Mesenchymal stem cell (in vitro differentiated cells and primary cell): Measurements from ENCODE around the gene CLTB.

Experiments
- DNase-seq: peaks from one replicate; pipeline ENCODE4 v3.0.0-alpha.2; 2013
- H2AFZ ChIP-seq: one replicate; pipeline ENCODE4 v1.6.1; 2013; ENCODE audit warnings: low read depth, mild to moderate bottlenecking, control low read depth, inconsistent platforms, low read length, moderate library complexity
- H2AK5ac ChIP-seq: 2 replicates; pipeline ENCODE4 v1.6.1; 2013; ENCODE audit warnings: low read length, moderate library complexity, mild to moderate bottlenecking, inconsistent platforms; ENCODE audit not compliant: severe bottlenecking
- H2BK120ac ChIP-seq: one replicate; pipeline ENCODE4 v1.6.1; 2013; ENCODE audit warnings: low read depth, mild to moderate bottlenecking, inconsistent platforms, low read length, moderate library complexity
- H2BK12ac ChIP-seq, 2 experiments: one replicate each; pipeline ENCODE4 v1.6.1; 2013; ENCODE audit warnings: inconsistent platforms in 2 of 2, low read length in 2 of 2, mild to moderate bottlenecking in 2 of 2, moderate library complexity in 2 of 2, control low read depth in 1 of 2
- H2BK15ac ChIP-seq: one replicate; pipeline ENCODE4 v1.6.1; 2013; ENCODE audit warnings: mild to moderate bottlenecking, low read depth, inconsistent platforms; ENCODE audit not compliant: poor library complexity, severe bottlenecking
- H2BK5ac ChIP-seq: 2 replicates; pipeline ENCODE4 v1.6.1; 2013; ENCODE audit warnings: low read depth, mild to moderate bottlenecking, low read length, control low read depth, inconsistent platforms; ENCODE audit not compliant: poor library complexity, severe bottlenecking
- H3K14ac ChIP-seq, 2 experiments: one replicate each; pipeline ENCODE4 v1.6.1; 2013; ENCODE audit warnings: inconsistent platforms in 2 of 2, low read length in 2 of 2, control low read depth in 1 of 2, mild to moderate bottlenecking in 1 of 2, moderate library complexity in 1 of 2
- H3K18ac ChIP-seq, 2 experiments: one replicate each; pipeline ENCODE4 v1.6.1; 2013; ENCODE audit warnings: inconsistent platforms in 2 of 2, low read length in 2 of 2, control low read depth in 1 of 2, low read depth in 1 of 2, mild to moderate bottlenecking in 1 of 2
- H3K23ac ChIP-seq, 2 experiments: one replicate each; pipeline ENCODE4 v1.6.1; 2013; ENCODE audit warnings: inconsistent platforms in 2 of 2, low read length in 2 of 2, mild to moderate bottlenecking in 2 of 2, moderate library complexity in 2 of 2, control low read depth in 1 of 2
- H3K27ac ChIP-seq: 2 replicates; pipeline ENCODE4 v1.5.1; 2013; ENCODE audit warnings: mild to moderate bottlenecking, moderate library complexity, low read length, control low read depth, inconsistent platforms; ENCODE audit not compliant: poor library complexity, severe bottlenecking
- H3K27me3 ChIP-seq, 2 experiments: 2 replicates each; pipeline versions ENCODE4 v1.6.1 to v1.7.0; 2013; ENCODE audit warnings: low read length in 2 of 2, mild to moderate bottlenecking in 2 of 2, moderate library complexity in 2 of 2, control low read depth in 1 of 2, inconsistent platforms in 1 of 2; ENCODE audit not compliant: control insufficient read depth in 1 of 2, insufficient read depth in 1 of 2
- H3K36me3 ChIP-seq, 2 experiments: 2 replicates each; pipeline versions ENCODE4 v1.6.1 to v1.7.0; 2013; ENCODE audit warnings: low read length in 2 of 2, control low read depth in 1 of 2, inconsistent platforms in 1 of 2, low read depth in 1 of 2, mild to moderate bottlenecking in 1 of 2; ENCODE audit not compliant: insufficient read depth in 2 of 2, control insufficient read depth in 1 of 2
- H3K4ac ChIP-seq, 2 experiments: one replicate each; pipeline ENCODE4 v1.6.1; 2013; ENCODE audit warnings: inconsistent platforms in 2 of 2, low read length in 2 of 2, mild to moderate bottlenecking in 2 of 2, moderate library complexity in 2 of 2, control low read depth in 1 of 2, low read depth in 1 of 2
- H3K4me1 ChIP-seq: 2 replicates; pipeline ENCODE4 v1.6.1; 2013; ENCODE audit warnings: low read depth, low read length, control low read depth; ENCODE audit not compliant: control insufficient read depth, insufficient read depth
- H3K4me2 ChIP-seq: 2 replicates; pipeline ENCODE4 v1.6.1; 2013; ENCODE audit warnings: low read length, mild to moderate bottlenecking, inconsistent platforms; ENCODE audit not compliant: poor library complexity, severe bottlenecking
- H3K4me3 ChIP-seq, 2 experiments: 2 replicates each; pipeline versions ENCODE4 v1.5.1 to v1.7.0; 2013; ENCODE audit warnings: low read length in 2 of 2, mild to moderate bottlenecking in 2 of 2, control low read depth in 1 of 2, low read depth in 1 of 2; ENCODE audit not compliant: insufficient read depth in 1 of 2
- H3K79me1 ChIP-seq: replicated peaks from 2 replicates; pipeline ENCODE4 v1.6.1; 2013; ENCODE audit warnings: mild to moderate bottlenecking, control low read depth, low read length, inconsistent platforms; ENCODE audit not compliant: poor library complexity, severe bottlenecking
- H3K9ac ChIP-seq: 2 replicates; pipeline ENCODE4 v1.7.0; 2013; ENCODE audit warnings: mild to moderate bottlenecking, low read length, moderate library complexity
- H3K9me3 ChIP-seq: 2 replicates; pipeline ENCODE4 v1.7.0; 2013; ENCODE audit warnings: mild to moderate bottlenecking, low read length; ENCODE audit not compliant: control insufficient read depth
- H4K8ac ChIP-seq: one replicate; pipeline ENCODE4 v1.6.1; 2013; ENCODE audit warnings: inconsistent platforms, mild to moderate bottlenecking, low read length, moderate library complexity
- H4K91ac ChIP-seq: one replicate; pipeline ENCODE4 v1.6.1; 2013; ENCODE audit warnings: mild to moderate bottlenecking, low read length, inconsistent platforms
- whole genome bisulfite sequencing: methylation state at CpG from one replicate; pipeline ENCODE4 v1.1.7; 2013; ENCODE audit warnings: mixed read lengths; 5-methylcytosine and 5-hydroxymethylcytosine counted together

Gene CLTB

DNA sequence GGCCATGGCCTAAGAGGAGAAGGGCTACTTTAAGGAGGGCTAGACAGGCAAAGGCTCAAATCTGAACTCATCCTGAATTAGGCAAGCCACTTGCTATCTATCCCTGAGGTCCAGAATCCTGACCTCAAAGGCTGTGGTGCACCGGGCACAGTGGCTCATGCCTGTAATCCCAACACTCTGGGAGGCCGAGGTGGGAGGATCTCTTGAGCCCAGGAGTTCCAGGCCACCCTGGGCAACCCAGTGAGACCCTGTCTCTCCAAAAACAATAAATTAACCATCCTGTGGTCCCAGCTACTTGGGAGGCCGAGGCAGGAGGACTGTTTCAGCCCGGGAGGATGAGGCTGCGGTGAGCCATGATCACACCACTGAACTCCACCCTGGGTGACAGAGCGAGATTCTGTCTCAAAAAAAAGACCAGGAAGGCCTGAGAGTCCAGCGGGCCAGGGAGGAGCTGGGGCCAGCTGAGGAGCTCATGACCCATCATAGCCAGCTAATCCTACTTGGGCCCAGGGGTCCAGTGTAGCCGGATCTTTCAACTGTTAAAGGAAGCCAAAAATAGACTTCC, 31.9 kb downstream of the CLTB start:
- no peaks in the 10 kb centered on the region for H3K9me3 ChIP-seq
- no peak overlapping the region for H2BK12ac ChIP-seq
- WGBS = 94% methylated on average over 8 of the region's 8 CpGs
- H4K8ac ChIP-seq = no peak overlapping the region
- H3K4ac ChIP-seq = no peak overlapping the region
- DNase-seq = no peak
- H3K36me3 ChIP-seq = peaks cover 45 to 67% of the 10 kb centered on the region in 2 experiments
- no peak overlapping the region for H3K27ac ChIP-seq
- H3K79me1 ChIP-seq = peaks cover 35% of the 10 kb centered on the region
- H3K4me3 ChIP-seq = no peak overlapping the region
- H3K27me3 ChIP-seq = no peaks in the 10 kb centered on the region
- H2BK120ac ChIP-seq = no peak overlapping the region
- H2BK5ac ChIP-seq = no peak overlapping the region
- peaks cover 5% of the 10 kb centered on the region for H3K4me1 ChIP-seq
- no peak overlapping the region for H3K23ac ChIP-seq
- H3K9ac ChIP-seq = no peak overlapping the region
- no peak overlapping the region for H3K14ac ChIP-seq
- H2AFZ ChIP-seq = no peak overlapping the region
- H4K91ac ChIP-seq = no peak overlapping the region
- no peak overlapping the region for H3K4me2 ChIP-seq
- H3K18ac ChIP-seq = no peak overlapping the region
- H2BK15ac ChIP-seq = no peak overlapping the region
- no peak overlapping the region for H2AK5ac ChIP-seq

DNA sequence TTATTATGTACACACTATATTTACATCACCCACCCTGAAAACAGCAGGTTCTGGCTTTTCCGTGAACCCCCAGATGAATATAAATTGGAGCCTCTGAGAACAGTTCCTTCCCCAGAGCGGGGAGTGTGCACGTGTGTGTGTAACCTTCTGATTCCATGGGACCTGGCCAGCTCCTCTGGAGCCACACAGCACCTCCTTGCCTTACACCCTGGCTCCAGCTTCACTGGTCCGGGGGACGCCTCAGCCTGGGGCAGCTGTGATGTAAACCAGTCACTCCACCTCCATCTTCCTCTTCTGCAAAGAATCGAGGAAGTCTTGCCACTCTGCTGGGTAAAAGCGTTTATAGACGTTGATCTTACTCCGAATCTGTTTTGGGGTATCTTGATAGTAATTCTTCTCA, 32.4 kb downstream of the CLTB start:
- H3K18ac ChIP-seq = no peak overlapping the region
- H4K8ac ChIP-seq = no peak overlapping the region
- H3K9me3 ChIP-seq = no peaks in the 10 kb centered on the region
- no peak overlapping the region for H3K9ac ChIP-seq
- H2BK12ac ChIP-seq = no peak overlapping the region
- no peak for DNase-seq
- no peak overlapping the region for H3K14ac ChIP-seq
- H2BK15ac ChIP-seq = no peak overlapping the region
- no peak overlapping the region for H4K91ac ChIP-seq
- peaks cover 5% of the 10 kb centered on the region for H3K4me1 ChIP-seq
- H3K4me3 ChIP-seq = no peak overlapping the region
- H3K36me3 ChIP-seq = peaks cover 45 to 70% of the 10 kb centered on the region in 2 experiments
- no peak overlapping the region for H3K27ac ChIP-seq
- H3K4me2 ChIP-seq = no peak overlapping the region
- H3K23ac ChIP-seq = no peak overlapping the region
- no peaks in the 10 kb centered on the region for H3K27me3 ChIP-seq
- no peak overlapping the region for H2AK5ac ChIP-seq
- H3K4ac ChIP-seq = no peak overlapping the region
- H2AFZ ChIP-seq = no peak overlapping the region
- H2BK5ac ChIP-seq = no peak overlapping the region
- no peak overlapping the region for H2BK120ac ChIP-seq
- peaks cover 35% of the 10 kb centered on the region for H3K79me1 ChIP-seq
- WGBS = 98% methylated on average over 7 of the region's 9 CpGs

DNA sequence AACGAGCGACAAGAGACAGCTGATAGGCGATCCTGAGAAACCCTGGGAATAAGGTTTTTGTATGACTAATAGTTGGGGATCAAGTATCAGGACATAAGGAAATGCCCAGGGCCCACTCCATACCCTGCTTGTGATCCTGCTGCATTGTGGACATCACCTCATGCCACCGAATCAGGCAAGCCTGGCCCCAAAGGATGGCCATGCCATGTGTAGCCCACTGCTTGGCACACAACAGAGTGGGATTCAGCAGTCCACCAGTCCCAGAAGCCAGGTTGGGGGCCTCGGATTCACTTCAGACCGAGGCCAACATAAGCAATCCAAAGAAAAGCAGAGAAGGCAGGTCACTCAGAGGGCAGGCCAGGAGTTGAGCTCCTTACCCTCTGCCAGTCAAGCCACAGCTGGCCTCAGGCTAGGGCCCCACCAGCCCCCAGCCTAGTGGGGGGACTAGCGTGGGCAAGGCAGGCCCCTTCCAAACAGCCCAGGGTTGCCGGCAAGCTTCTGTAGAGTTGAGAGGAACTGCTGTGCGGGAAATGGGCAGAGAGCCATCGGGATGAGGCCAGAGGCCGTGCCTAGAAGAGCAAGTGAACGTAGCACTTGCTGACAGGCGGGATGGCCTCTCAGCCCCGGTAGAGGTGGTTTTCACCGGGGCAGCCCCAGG, 33.0 kb downstream of the CLTB start:
- H3K79me1 ChIP-seq = peaks cover 35% of the 10 kb centered on the region
- no peak overlapping the region for H3K14ac ChIP-seq
- H3K36me3 ChIP-seq = peaks cover 45 to 70% of the 10 kb centered on the region in 2 experiments
- H3K27me3 ChIP-seq = no peaks in the 10 kb centered on the region
- H3K4ac ChIP-seq = no peak overlapping the region
- H2BK15ac ChIP-seq = no peak overlapping the region
- no peak overlapping the region for H2BK5ac ChIP-seq
- H2AFZ ChIP-seq = no peak overlapping the region
- no peak overlapping the region for H3K4me3 ChIP-seq
- no peaks in the 10 kb centered on the region for H3K9me3 ChIP-seq
- no peak overlapping the region for H4K91ac ChIP-seq
- no peak overlapping the region for H3K9ac ChIP-seq
- 97% methylated on average over 13 of the region's 15 CpGs for WGBS
- peaks cover 5% of the 10 kb centered on the region for H3K4me1 ChIP-seq
- no peak overlapping the region for H2BK12ac ChIP-seq
- no peak overlapping the region for H3K27ac ChIP-seq
- H3K18ac ChIP-seq = no peak overlapping the region
- no peak overlapping the region for H3K4me2 ChIP-seq
- H2AK5ac ChIP-seq = no peak overlapping the region
- H2BK120ac ChIP-seq = no peak overlapping the region
- H3K23ac ChIP-seq = no peak overlapping the region
- H4K8ac ChIP-seq = no peak overlapping the region
- no peak for DNase-seq

DNA sequence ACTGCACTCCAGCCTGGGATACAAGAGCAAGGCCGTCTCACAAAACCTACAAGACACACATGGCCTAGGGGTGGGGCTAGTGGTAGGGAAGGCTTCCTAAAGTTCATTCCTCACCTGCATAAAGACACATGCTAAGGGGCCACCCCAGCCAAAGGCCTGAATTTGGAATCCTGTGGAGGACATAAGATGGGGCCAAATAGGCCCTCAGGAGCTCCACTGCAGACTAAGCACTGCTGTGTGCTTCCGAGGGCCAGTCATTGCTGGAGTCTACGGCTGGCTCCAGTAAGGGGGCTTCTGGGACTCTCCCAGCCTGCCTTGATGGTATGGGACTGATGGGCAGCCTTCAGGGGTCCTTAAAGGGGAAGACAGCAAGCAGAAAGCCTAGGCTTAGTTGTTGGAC, 33.6 kb downstream of the CLTB start:
- Histone ChIP-seq H2AFZ (no peak overlapping the region), H3K36me3 (peaks cover 45 to 70% of the 10 kb centered on the region in 2 experiments), H3K4ac (no peak overlapping the region), H2AK5ac (no peak overlapping the region), H3K14ac (no peak overlapping the region), H3K18ac (no peak overlapping the region), H3K79me1 (peaks cover 35% of the 10 kb centered on the region), H2BK15ac (no peak overlapping the region), H3K9me3 (no peaks in the 10 kb centered on the region), H4K8ac (no peak overlapping the region), H3K4me3 (no peak overlapping the region), H3K4me1 (peaks cover 5% of the 10 kb centered on the region), H3K9ac (no peak overlapping the region), H3K4me2 (no peak overlapping the region), H2BK120ac (no peak overlapping the region), H3K23ac (no peak overlapping the region), H2BK12ac (no peak overlapping the region), H4K91ac (no peak overlapping the region), H2BK5ac (no peak overlapping the region), H3K27ac (no peak overlapping the region), H3K27me3 (no peaks in the 10 kb centered on the region)
- 100% methylated on average over 3 of the region's 3 CpGs for WGBS
- DNase-seq = no peak
